HCT116 (cell line): ENCODE results near the gene TJP3. TPM values are rescaled to one million over a fixed set of nuclear protein-coding genes. Genes with fewer than 3 reads are reported as not detected.

Source experiments
- ATAC-seq: fragments of 200-7000 bp; cut with Tn5 transposase; 2 replicates; pipeline ENCODE4 v1.9.1; 2020; ENCODE audit warnings: mild to moderate bottlenecking, moderate library complexity
- BruUV-seq: library from RNA; stranded (reverse); fragments of 400-500 nt; replicated peaks from 2 replicates; lab custom pipeline; 2021; lab: Mats Ljungman, UMichigan
- CTCF ChIA-PET: fragments of 300-600 bp; sonication (Branson Sonifier 250); formaldehyde crosslinking; loops from one replicate; lab custom pipeline; 2021; ENCODE audit warnings: antibody characterized with exemption; lab: Charles Lee
- POLR2A ChIA-PET: fragments of 300-600, 350-600 bp; sonication (Branson Sonifier 250); formaldehyde crosslinking; loops from one replicate; lab custom pipeline; 2021; ENCODE audit warnings: antibody characterized with exemption; lab: Charles Lee
- RAD21 ChIA-PET, 2 experiments: fragments of 300-600 bp; sonication (Branson Sonifier 250); formaldehyde crosslinking; loops; one replicate each; lab custom pipeline; 2023; ENCODE audit warnings: low total read pairs in 2 of 2; ENCODE audit not compliant: uncharacterized antibody in 2 of 2, unreplicated experiment in 2 of 2, low non-redundant PET in 1 of 2; lab: Charles Lee
- DNase-seq: peaks from one replicate; pipeline ENCODE4 v3.0.0-alpha.2; 2010; ENCODE audit warnings: low read depth, low spot score
- H2AFZ ChIP-seq: fragments of 200-600 bp; shearing (Covaris generic), sonication (generic); 2 replicates; pipeline ENCODE4 v1.6.1; 2017; ENCODE audit warnings: low read depth, mixed run types, mixed read lengths, antibody characterized with exemption, low read length; ENCODE audit not compliant: poor library complexity, severe bottlenecking
- H3K27ac ChIP-seq: 2 replicates; pipeline ENCODE4 v1.5.1; 2012; ENCODE audit warnings: low read depth, low read length
- H3K27me3 ChIP-seq: fragments of 200-600 bp; sonication (generic); 2 replicates; pipeline ENCODE4 v1.6.1; 2016; ENCODE audit warnings: mixed run types, low read length, mixed read lengths; ENCODE audit not compliant: insufficient read depth
- H3K36me3 ChIP-seq, 2 experiments: fragments of 200-500 bp in 1 of 2; fragments of 200-600 bp in 1 of 2; sonication (Bioruptor generic) in 1 of 2; sonication (generic) in 1 of 2; 2 replicates each; pipeline versions ENCODE4 v1.5.1 to v1.6.1; 2014 to 2016; ENCODE audit warnings: low read length in 2 of 2, inconsistent platforms in 1 of 2, mixed read lengths in 1 of 2, mixed run types in 1 of 2; ENCODE audit not compliant: insufficient read depth in 2 of 2, control insufficient read depth in 1 of 2
- H3K4me1 ChIP-seq, 2 experiments: fragments of 200-600 bp in 1 of 2; sonication (generic) in 1 of 2; 2 replicates each; pipeline versions ENCODE4 v1.5.1 to v1.6.1; 2012 to 2017; ENCODE audit warnings: low read length in 2 of 2, inconsistent platforms in 1 of 2, mild to moderate bottlenecking in 1 of 2, mixed read lengths in 1 of 2, mixed run types in 1 of 2, moderate library complexity in 1 of 2; ENCODE audit not compliant: insufficient read depth in 2 of 2, control insufficient read depth in 1 of 2
- H3K4me2 ChIP-seq: fragments of 200-600 bp; sonication (generic); 2 replicates; pipeline ENCODE4 v1.6.1; 2017; ENCODE audit warnings: mixed run types, low read length, mixed read lengths
- H3K4me3 ChIP-seq, 2 experiments: fragments of 200-600 bp in 1 of 2; sonication (generic) in 1 of 2; replicated peaks in 1 of 2; 2 replicates each; pipeline ENCODE4 v1.5.1; 2011 to 2016; ENCODE audit warnings: low read length in 2 of 2, control low read depth in 1 of 2, low read depth in 1 of 2, mild to moderate bottlenecking in 1 of 2, mixed read lengths in 1 of 2, mixed run types in 1 of 2
- H3K79me2 ChIP-seq: fragments of 200-600 bp; sonication (generic); 2 replicates; pipeline ENCODE4 v1.6.1; 2017; ENCODE audit warnings: mild to moderate bottlenecking, mixed run types, low read length, moderate library complexity, mixed read lengths; ENCODE audit not compliant: insufficient read depth
- H3K9ac ChIP-seq: fragments of 200-600 bp; sonication (generic); 2 replicates; pipeline ENCODE4 v1.6.1; 2016; ENCODE audit warnings: low read length, mixed read lengths
- H3K9me2 ChIP-seq: fragments of 200-600 bp; sonication (generic), shearing (Covaris generic); 2 replicates; pipeline ENCODE4 v1.6.1; 2017; ENCODE audit warnings: mixed run types, mild to moderate bottlenecking, moderate library complexity; ENCODE audit not compliant: insufficient read depth
- H3K9me3 ChIP-seq, 2 experiments: fragments of 200-500 bp in 1 of 2; fragments of 200-600 bp in 1 of 2; sonication (Bioruptor generic) in 1 of 2; sonication (generic) in 1 of 2; 2 replicates each; pipeline ENCODE4 v1.6.1; 2014 to 2017; ENCODE audit warnings: low read length in 2 of 2, mixed read lengths in 2 of 2, inconsistent platforms in 1 of 2, low read depth in 1 of 2, mild to moderate bottlenecking in 1 of 2, mixed run types in 1 of 2, moderate library complexity in 1 of 2; ENCODE audit not compliant: control insufficient read depth in 1 of 2, insufficient read depth in 1 of 2
- H4K20me1 ChIP-seq: fragments of 200-600 bp; sonication (generic), shearing (Covaris generic); 2 replicates; pipeline ENCODE4 v1.6.1; 2017; ENCODE audit warnings: mixed run types, mild to moderate bottlenecking, moderate library complexity; ENCODE audit not compliant: insufficient read depth
- CEBPB ChIP-seq: IDR thresholded peaks from 2 replicates; pipeline ENCODE4 v1.6.1; 2012; ENCODE audit warnings: low read depth
- EGR1 ChIP-seq: IDR thresholded peaks from 2 replicates; pipeline ENCODE4 v1.6.1; 2012; ENCODE audit warnings: low read depth
- ELF1 ChIP-seq: IDR thresholded peaks from 2 replicates; pipeline ENCODE4 v1.6.1; 2012; ENCODE audit warnings: low read depth, borderline replicate concordance
- EZH2 ChIP-seq: fragments of 200-600 bp; sonication (generic); IDR thresholded peaks from 2 replicates; pipeline ENCODE4 v1.6.1; 2017; ENCODE audit warnings: antibody characterized with exemption, mixed run types
- EZH2phosphoT487 ChIP-seq: fragments of 200-600 bp; IDR thresholded peaks from 2 replicates; pipeline ENCODE4 v1.6.1; 2018; ENCODE audit warnings: antibody characterized with exemption, borderline replicate concordance
- FOSL1 ChIP-seq: IDR thresholded peaks from 2 replicates; pipeline ENCODE4 v1.6.1; 2012; ENCODE audit warnings: low read depth
- JUND ChIP-seq: IDR thresholded peaks from 2 replicates; pipeline ENCODE4 v1.6.1; 2012
- POLR2AphosphoS5 ChIP-seq: IDR thresholded peaks from 2 replicates; pipeline ENCODE4 v1.6.1; 2011; ENCODE audit warnings: mild to moderate bottlenecking, low read depth, low read length, moderate library complexity
- RAD21 ChIP-seq: IDR thresholded peaks from 2 replicates; pipeline ENCODE4 v1.6.1; 2012; ENCODE audit warnings: low read depth, mild to moderate bottlenecking
- SP1 ChIP-seq: IDR thresholded peaks from 2 replicates; pipeline ENCODE4 v1.6.1; 2012; ENCODE audit warnings: low read depth
- SRF ChIP-seq: IDR thresholded peaks from 2 replicates; pipeline ENCODE4 v1.6.1; 2012; ENCODE audit warnings: low read depth
- TCF7L2 ChIP-seq: IDR thresholded peaks from 2 replicates; pipeline ENCODE4 v1.7.0; 2011; ENCODE audit warnings: borderline replicate concordance, inconsistent platforms; ENCODE audit not compliant: insufficient read depth, insufficient read length; ENCODE audit errors: extremely low read depth
- YY1 ChIP-seq: IDR thresholded peaks from 2 replicates; pipeline ENCODE4 v1.6.1; 2011; ENCODE audit warnings: low read length, low read depth, moderate library complexity, mild to moderate bottlenecking; ENCODE audit not compliant: insufficient replicate concordance; ENCODE audit errors: extremely low read depth
- ZFX ChIP-seq: fragments of 450-650 bp; IDR thresholded peaks from 2 replicates; pipeline ENCODE4 v1.6.1; 2017
- ZNF274 ChIP-seq: fragments of 200-500 bp; sonication (Bioruptor generic); IDR thresholded peaks from 2 replicates; pipeline ENCODE4 v1.6.1; 2014; ENCODE audit warnings: mild to moderate bottlenecking, low read depth, low read length, inconsistent platforms
- intact Hi-C: fragments of 100-400 bp; cut with micrococcal nuclease; formaldehyde crosslinking; loops from 2 replicates; pipeline ENCODE4 v1.10.0; 2022
- total RNA-seq: library from RNA; stranded (reverse); gene quantifications from one replicate; pipeline ENCODE4 v1.2.1, GENCODE V29; 2021; ENCODE audit not compliant: unreplicated experiment
- TF ChIP-seq, protein P1 (sequence below), 3 experiments: fragments of 200-600 bp in 1 of 3; sonication (generic) in 1 of 3; IDR thresholded peaks in 2 of 3; conservative IDR thresholded peaks in 1 of 3; 2 replicates each; pipeline ENCODE4 v1.5.1; 2012 to 2017; ENCODE audit warnings: low read depth in 2 of 3, low read length in 2 of 3, antibody characterized with exemption in 1 of 3, borderline replicate concordance in 1 of 3, control low read depth in 1 of 3, mild to moderate bottlenecking in 1 of 3, mixed read lengths in 1 of 3, mixed run types in 1 of 3, moderate library complexity in 1 of 3; ENCODE audit not compliant: insufficient read depth in 1 of 3
- TF ChIP-seq, protein P2 (sequence below): IDR thresholded peaks from 2 replicates; pipeline ENCODE4 v1.6.1; 2012

Gene TJP3
- total RNA-seq, 1 experiment from 2014 or later: 69.6 TPM

- H3K4me3 ChIP-seq: no peak overlapping the region
- TF ChIP-seq, protein P1, sequence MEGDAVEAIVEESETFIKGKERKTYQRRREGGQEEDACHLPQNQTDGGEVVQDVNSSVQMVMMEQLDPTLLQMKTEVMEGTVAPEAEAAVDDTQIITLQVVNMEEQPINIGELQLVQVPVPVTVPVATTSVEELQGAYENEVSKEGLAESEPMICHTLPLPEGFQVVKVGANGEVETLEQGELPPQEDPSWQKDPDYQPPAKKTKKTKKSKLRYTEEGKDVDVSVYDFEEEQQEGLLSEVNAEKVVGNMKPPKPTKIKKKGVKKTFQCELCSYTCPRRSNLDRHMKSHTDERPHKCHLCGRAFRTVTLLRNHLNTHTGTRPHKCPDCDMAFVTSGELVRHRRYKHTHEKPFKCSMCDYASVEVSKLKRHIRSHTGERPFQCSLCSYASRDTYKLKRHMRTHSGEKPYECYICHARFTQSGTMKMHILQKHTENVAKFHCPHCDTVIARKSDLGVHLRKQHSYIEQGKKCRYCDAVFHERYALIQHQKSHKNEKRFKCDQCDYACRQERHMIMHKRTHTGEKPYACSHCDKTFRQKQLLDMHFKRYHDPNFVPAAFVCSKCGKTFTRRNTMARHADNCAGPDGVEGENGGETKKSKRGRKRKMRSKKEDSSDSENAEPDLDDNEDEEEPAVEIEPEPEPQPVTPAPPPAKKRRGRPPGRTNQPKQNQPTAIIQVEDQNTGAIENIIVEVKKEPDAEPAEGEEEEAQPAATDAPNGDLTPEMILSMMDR (IDR thresholded peaks at IDR 0.05 in 2 of 3, conservative IDR thresholded peaks at IDR 0.05 in 1 of 3; ENCODE audit: borderline replicate concordance in 1 of 3, insufficient read depth in 1 of 3, low read depth in 2 of 3, low read length in 2 of 3): 0 out of 6 replicates have a peak, but pooled peaks of 1 of the 3 experiments have one; percentile 13
- TF ChIP-seq EZH2phosphoT487: no peak
- TF ChIP-seq ELF1: no peak
- no peak for TF ChIP-seq RAD21
- TF ChIP-seq, all 23 proteins: peak for 1
- Histone ChIP-seq H3K4me1 (peaks cover 26 to 40% of the 10 kb centered on the region in 2 experiments), H2AFZ (no peak overlapping the region), H3K79me2 (no peaks in the 10 kb centered on the region), H3K27me3 (no peaks in the 10 kb centered on the region), H4K20me1 (no peaks in the 10 kb centered on the region), H3K27ac (no peak overlapping the region), H3K9me2 (no peaks in the 10 kb centered on the region), H3K36me3 (peaks cover 0 to 3% of the 10 kb centered on the region in 2 experiments; a peak in 2 of 4 replicates), H3K4me2 (no peak overlapping the region), H3K9ac (no peak overlapping the region), H3K9me3 (no peaks in the 10 kb centered on the region)
- no TSS peak for BruUV-seq
- ChIA-PET POLR2A (no interaction called here), RAD21 (no interaction called here), CTCF (interaction anchor here (1.3 kb wide), 1 partner anchor 40 kb away, joined by 3 read pairs; no protein-coding TSS in a partner anchor)
- no peak for DNase-seq
- intact Hi-C loops: no loop called here
- no peak for ATAC-seq
Measured at GRCh38 chr19:3732108-3732507, 23.9 kb downstream of the TJP3 start.

DNA sequence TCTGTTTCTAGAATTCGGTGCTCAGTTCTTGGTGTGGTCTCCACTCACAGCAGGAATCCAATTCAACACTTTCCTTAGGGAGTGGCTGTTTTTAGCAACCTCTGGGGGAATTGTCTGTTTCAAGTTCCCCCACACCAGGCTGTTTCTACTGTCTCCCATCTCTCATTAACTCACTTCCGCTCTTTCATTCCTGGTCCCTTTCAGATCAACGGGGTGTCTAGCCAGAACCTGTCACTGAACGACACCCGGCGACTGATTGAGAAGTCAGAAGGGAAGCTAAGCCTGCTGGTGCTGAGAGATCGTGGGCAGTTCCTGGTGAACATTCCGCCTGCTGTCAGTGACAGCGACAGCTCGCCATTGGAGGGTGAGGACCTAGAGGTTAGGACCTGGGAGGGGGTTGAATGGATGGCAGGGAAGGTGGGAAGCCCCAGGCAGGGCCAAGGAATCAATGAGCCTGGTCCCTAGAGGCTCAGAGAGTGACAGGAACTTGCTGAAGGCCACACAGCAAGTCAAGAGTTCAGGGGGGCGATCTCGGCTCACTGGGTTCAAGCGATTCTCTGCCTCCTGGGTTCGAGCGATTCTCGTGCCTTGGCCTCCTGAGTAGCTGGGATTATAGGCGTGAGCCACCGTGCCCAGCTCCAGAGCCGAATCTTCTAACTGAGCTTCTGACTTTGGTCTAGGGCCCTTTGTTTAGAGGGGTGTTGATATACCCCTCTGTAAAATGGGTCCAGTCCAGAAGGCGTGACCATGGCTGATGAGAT lies 25.5 kb downstream of the TJP3 start:
- intact Hi-C loops: no loop called here
- H4K20me1 ChIP-seq: no peaks in the 10 kb centered on the region
- CTCF ChIA-PET: no interaction called here
- no peak overlapping the region for H3K27ac ChIP-seq
- no peak overlapping the region for H3K9ac ChIP-seq
- H3K4me2 ChIP-seq: no peak overlapping the region
- POLR2A ChIA-PET: interaction anchor here (0.6 kb wide), 1 partner anchor 11 kb away, joined by 5 read pairs; no protein-coding TSS in a partner anchor
- no peaks in the 10 kb centered on the region for H3K79me2 ChIP-seq
- ATAC-seq (no peak), DNase-seq (no peak)
- RAD21 ChIA-PET: no interaction called here
- no peak overlapping the region for H3K4me3 ChIP-seq
- no TSS peak for BruUV-seq
- no peak overlapping the region for H2AFZ ChIP-seq
- no peaks in the 10 kb centered on the region for H3K9me3 ChIP-seq
- peaks cover 11 to 24% of the 10 kb centered on the region in 2 experiments for H3K4me1 ChIP-seq
- peaks cover 0 to 3% of the 10 kb centered on the region in 2 experiments; a peak in 2 of 4 replicates for H3K36me3 ChIP-seq
- H3K9me2 ChIP-seq: no peaks in the 10 kb centered on the region
- H3K27me3 ChIP-seq: no peaks in the 10 kb centered on the region
- TF ChIP-seq SRF (no peak), CEBPB (no peak), EZH2 (no peak), ZNF274 (no peak), EZH2phosphoT487 (no peak), ZFX (no peak), FOSL1 (no peak), TCF7L2 (no peak), POLR2AphosphoS5 (no peak), ELF1 (no peak), JUND (no peak), EGR1 (no peak), YY1 (no peak), SP1 (no peak)
- TF ChIP-seq, protein P2, sequence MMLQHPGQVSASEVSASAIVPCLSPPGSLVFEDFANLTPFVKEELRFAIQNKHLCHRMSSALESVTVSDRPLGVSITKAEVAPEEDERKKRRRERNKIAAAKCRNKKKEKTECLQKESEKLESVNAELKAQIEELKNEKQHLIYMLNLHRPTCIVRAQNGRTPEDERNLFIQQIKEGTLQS: no peak
